Mesenchymal stem cell (in vitro differentiated cells and primary cell): ENCODE measurements around the gene DUS4L.

Experiments used
- DNase-seq: peaks from one replicate; pipeline ENCODE4 v3.0.0-alpha.2; 2013
- H2AFZ ChIP-seq: one replicate; pipeline ENCODE4 v1.6.1; 2013; ENCODE audit warnings: low read depth, mild to moderate bottlenecking, control low read depth, inconsistent platforms, low read length, moderate library complexity
- H2AK5ac ChIP-seq: 2 replicates; pipeline ENCODE4 v1.6.1; 2013; ENCODE audit warnings: low read length, moderate library complexity, mild to moderate bottlenecking, inconsistent platforms; ENCODE audit not compliant: severe bottlenecking
- H2BK120ac ChIP-seq: one replicate; pipeline ENCODE4 v1.6.1; 2013; ENCODE audit warnings: low read depth, mild to moderate bottlenecking, inconsistent platforms, low read length, moderate library complexity
- H2BK12ac ChIP-seq, 2 experiments: one replicate each; pipeline ENCODE4 v1.6.1; 2013; ENCODE audit warnings: inconsistent platforms in 2 of 2, low read length in 2 of 2, mild to moderate bottlenecking in 2 of 2, moderate library complexity in 2 of 2, control low read depth in 1 of 2
- H2BK15ac ChIP-seq: one replicate; pipeline ENCODE4 v1.6.1; 2013; ENCODE audit warnings: mild to moderate bottlenecking, low read depth, inconsistent platforms; ENCODE audit not compliant: poor library complexity, severe bottlenecking
- H2BK5ac ChIP-seq: 2 replicates; pipeline ENCODE4 v1.6.1; 2013; ENCODE audit warnings: low read depth, mild to moderate bottlenecking, low read length, control low read depth, inconsistent platforms; ENCODE audit not compliant: poor library complexity, severe bottlenecking
- H3K14ac ChIP-seq, 2 experiments: one replicate each; pipeline ENCODE4 v1.6.1; 2013; ENCODE audit warnings: inconsistent platforms in 2 of 2, low read length in 2 of 2, control low read depth in 1 of 2, mild to moderate bottlenecking in 1 of 2, moderate library complexity in 1 of 2
- H3K18ac ChIP-seq, 2 experiments: one replicate each; pipeline ENCODE4 v1.6.1; 2013; ENCODE audit warnings: inconsistent platforms in 2 of 2, low read length in 2 of 2, control low read depth in 1 of 2, low read depth in 1 of 2, mild to moderate bottlenecking in 1 of 2
- H3K23ac ChIP-seq, 2 experiments: one replicate each; pipeline ENCODE4 v1.6.1; 2013; ENCODE audit warnings: inconsistent platforms in 2 of 2, low read length in 2 of 2, mild to moderate bottlenecking in 2 of 2, moderate library complexity in 2 of 2, control low read depth in 1 of 2
- H3K27ac ChIP-seq: 2 replicates; pipeline ENCODE4 v1.5.1; 2013; ENCODE audit warnings: mild to moderate bottlenecking, moderate library complexity, low read length, control low read depth, inconsistent platforms; ENCODE audit not compliant: poor library complexity, severe bottlenecking
- H3K27me3 ChIP-seq, 2 experiments: 2 replicates each; pipeline versions ENCODE4 v1.6.1 to v1.7.0; 2013; ENCODE audit warnings: low read length in 2 of 2, mild to moderate bottlenecking in 2 of 2, moderate library complexity in 2 of 2, control low read depth in 1 of 2, inconsistent platforms in 1 of 2; ENCODE audit not compliant: control insufficient read depth in 1 of 2, insufficient read depth in 1 of 2
- H3K36me3 ChIP-seq, 2 experiments: 2 replicates each; pipeline versions ENCODE4 v1.6.1 to v1.7.0; 2013; ENCODE audit warnings: low read length in 2 of 2, control low read depth in 1 of 2, inconsistent platforms in 1 of 2, low read depth in 1 of 2, mild to moderate bottlenecking in 1 of 2; ENCODE audit not compliant: insufficient read depth in 2 of 2, control insufficient read depth in 1 of 2
- H3K4ac ChIP-seq, 2 experiments: one replicate each; pipeline ENCODE4 v1.6.1; 2013; ENCODE audit warnings: inconsistent platforms in 2 of 2, low read length in 2 of 2, mild to moderate bottlenecking in 2 of 2, moderate library complexity in 2 of 2, control low read depth in 1 of 2, low read depth in 1 of 2
- H3K4me1 ChIP-seq: 2 replicates; pipeline ENCODE4 v1.6.1; 2013; ENCODE audit warnings: low read depth, low read length, control low read depth; ENCODE audit not compliant: control insufficient read depth, insufficient read depth
- H3K4me2 ChIP-seq: 2 replicates; pipeline ENCODE4 v1.6.1; 2013; ENCODE audit warnings: low read length, mild to moderate bottlenecking, inconsistent platforms; ENCODE audit not compliant: poor library complexity, severe bottlenecking
- H3K4me3 ChIP-seq, 2 experiments: 2 replicates each; pipeline versions ENCODE4 v1.5.1 to v1.7.0; 2013; ENCODE audit warnings: low read length in 2 of 2, mild to moderate bottlenecking in 2 of 2, control low read depth in 1 of 2, low read depth in 1 of 2; ENCODE audit not compliant: insufficient read depth in 1 of 2
- H3K79me1 ChIP-seq: replicated peaks from 2 replicates; pipeline ENCODE4 v1.6.1; 2013; ENCODE audit warnings: mild to moderate bottlenecking, control low read depth, low read length, inconsistent platforms; ENCODE audit not compliant: poor library complexity, severe bottlenecking
- H3K9ac ChIP-seq: 2 replicates; pipeline ENCODE4 v1.7.0; 2013; ENCODE audit warnings: mild to moderate bottlenecking, low read length, moderate library complexity
- H3K9me3 ChIP-seq: 2 replicates; pipeline ENCODE4 v1.7.0; 2013; ENCODE audit warnings: mild to moderate bottlenecking, low read length; ENCODE audit not compliant: control insufficient read depth
- H4K8ac ChIP-seq: one replicate; pipeline ENCODE4 v1.6.1; 2013; ENCODE audit warnings: inconsistent platforms, mild to moderate bottlenecking, low read length, moderate library complexity
- H4K91ac ChIP-seq: one replicate; pipeline ENCODE4 v1.6.1; 2013; ENCODE audit warnings: mild to moderate bottlenecking, low read length, inconsistent platforms
- WGBS: methylation state at CpG from one replicate; pipeline ENCODE4 v1.1.7; 2013; ENCODE audit warnings: mixed read lengths; 5-methylcytosine and 5-hydroxymethylcytosine counted together

Gene DUS4L

DNA sequence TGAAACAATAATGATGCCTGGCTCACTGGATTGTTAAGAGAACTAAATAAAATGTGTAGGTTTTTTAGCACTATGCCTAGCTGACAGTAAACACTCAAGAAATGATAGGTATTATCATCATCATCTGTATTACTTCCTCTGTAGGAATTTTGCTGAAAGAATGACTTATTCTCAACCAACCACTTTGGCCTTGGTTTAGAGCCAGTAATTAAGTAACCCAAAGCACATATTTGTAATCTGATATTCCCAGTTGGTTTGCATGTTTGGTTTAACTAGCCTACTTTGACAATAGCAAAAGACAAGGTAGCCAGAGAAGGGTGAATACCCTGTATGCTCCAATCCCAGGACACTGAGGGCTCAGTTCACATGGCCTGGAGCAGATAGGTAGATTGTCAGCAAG is 50.7 kb downstream of the DUS4L start:
- Histone ChIP-seq H3K4me2 (no peak overlapping the region), H3K9me3 (no peaks in the 10 kb centered on the region), H4K8ac (no peak overlapping the region), H2BK12ac (no peak overlapping the region), H2AFZ (no peak overlapping the region), H3K4me3 (no peak overlapping the region), H2BK15ac (no peak overlapping the region), H2BK5ac (no peak overlapping the region), H2AK5ac (no peak overlapping the region), H3K27ac (no peak overlapping the region), H3K23ac (no peak overlapping the region), H4K91ac (no peak overlapping the region), H3K27me3 (no peaks in the 10 kb centered on the region), H3K36me3 (peaks cover 8 to 61% of the 10 kb centered on the region in 2 experiments), H3K14ac (no peak overlapping the region), H3K9ac (no peak overlapping the region), H3K18ac (no peak overlapping the region), H3K4me1 (peaks cover 3% of the 10 kb centered on the region), H2BK120ac (no peak overlapping the region), H3K79me1 (peaks cover 7% of the 10 kb centered on the region), H3K4ac (no peak overlapping the region)
- DNase-seq = peak; percentile 20

DNA sequence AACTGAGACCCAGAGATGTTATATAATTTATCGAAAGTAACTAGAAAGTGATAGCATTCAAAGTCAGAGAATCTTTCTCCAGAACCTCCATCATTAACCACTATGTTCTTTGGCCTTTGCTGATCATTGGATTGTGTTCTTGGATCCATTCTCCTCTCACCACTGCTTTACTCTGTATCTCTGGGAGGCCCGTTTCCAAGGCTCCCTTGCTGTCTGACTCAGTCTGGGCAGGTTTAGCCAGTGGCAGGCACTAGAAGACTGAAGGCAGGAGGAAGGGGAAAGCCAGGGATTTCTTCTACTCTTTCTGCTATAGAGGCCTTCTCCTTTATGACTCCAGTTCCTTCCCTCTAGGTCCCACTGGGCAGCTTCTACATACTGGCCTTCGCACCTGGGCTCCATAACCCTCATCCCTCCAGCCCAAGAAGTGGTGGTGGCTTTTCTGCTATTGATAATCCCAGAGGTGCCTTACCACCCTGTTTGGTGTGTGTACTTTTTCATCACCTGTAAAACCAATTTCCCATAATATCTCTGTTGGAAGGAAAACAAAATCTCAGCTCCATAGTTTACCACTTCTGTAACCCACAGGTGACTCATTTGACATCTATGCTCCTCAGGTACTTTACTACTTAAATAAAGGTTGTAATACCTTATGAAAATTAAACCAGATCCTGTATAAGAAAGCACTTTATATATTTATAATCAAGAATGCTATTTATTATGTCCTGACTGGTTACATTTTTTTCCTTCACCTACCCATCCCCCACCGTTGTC is 52.3 kb downstream of the DUS4L start:
- H2BK15ac ChIP-seq = no peak overlapping the region
- no peak overlapping the region for H2BK5ac ChIP-seq
- H3K4me2 ChIP-seq = no peak overlapping the region
- no peak overlapping the region for H4K8ac ChIP-seq
- peaks cover 6% of the 10 kb centered on the region for H3K79me1 ChIP-seq
- no peak for DNase-seq
- H3K9ac ChIP-seq = no peak overlapping the region
- peaks cover 3% of the 10 kb centered on the region for H3K4me1 ChIP-seq
- H2BK120ac ChIP-seq = no peak overlapping the region
- no peak overlapping the region for H2BK12ac ChIP-seq
- H2AFZ ChIP-seq = no peak overlapping the region
- H3K27me3 ChIP-seq = no peaks in the 10 kb centered on the region
- 100% methylated on average over 3 of the region's 4 CpGs for WGBS
- no peak overlapping the region for H3K14ac ChIP-seq
- H3K4ac ChIP-seq = no peak overlapping the region
- H2AK5ac ChIP-seq = no peak overlapping the region
- no peak overlapping the region for H3K27ac ChIP-seq
- H3K9me3 ChIP-seq = no peaks in the 10 kb centered on the region
- H3K18ac ChIP-seq = no peak overlapping the region
- H3K23ac ChIP-seq = no peak overlapping the region
- no peak overlapping the region for H3K4me3 ChIP-seq
- H3K36me3 ChIP-seq = peaks cover 11 to 72% of the 10 kb centered on the region in 2 experiments
- no peak overlapping the region for H4K91ac ChIP-seq

DNA sequence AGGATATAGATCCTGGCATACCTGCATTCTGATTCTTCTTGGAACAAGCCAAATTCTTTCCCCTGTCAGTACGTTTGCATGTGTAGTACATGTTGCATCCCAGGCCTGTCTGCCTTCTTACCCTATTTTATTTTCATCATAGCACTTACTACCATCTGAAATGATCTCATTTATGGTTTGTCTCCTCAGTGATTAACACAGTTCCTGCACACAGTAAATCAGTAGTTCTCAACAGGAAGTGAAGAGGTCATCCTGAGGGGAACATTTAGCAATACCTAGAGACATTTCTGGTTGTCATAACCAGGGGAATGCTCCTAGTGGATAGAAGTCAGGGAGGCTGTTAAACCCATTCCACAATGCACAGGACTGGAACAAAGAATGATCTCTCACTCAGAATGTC is 58.7 kb downstream of the DUS4L start:
- WGBS = 75% methylated on average over 1 of the region's 1 CpG
- Histone ChIP-seq H3K4me3 (no peak overlapping the region), H2AK5ac (no peak overlapping the region), H3K4me1 (peaks cover 2% of the 10 kb centered on the region), H3K9me3 (no peaks in the 10 kb centered on the region), H2BK120ac (no peak overlapping the region), H3K18ac (no peak overlapping the region), H2BK5ac (no peak overlapping the region), H3K79me1 (no peaks in the 10 kb centered on the region), H3K27ac (no peak overlapping the region), H3K9ac (no peak overlapping the region), H3K23ac (no peak overlapping the region), H4K8ac (no peak overlapping the region), H3K4me2 (no peak overlapping the region), H2AFZ (no peak overlapping the region), H3K36me3 (peaks cover 3 to 44% of the 10 kb centered on the region in 2 experiments), H3K4ac (no peak overlapping the region), H3K27me3 (no peaks in the 10 kb centered on the region), H2BK15ac (no peak overlapping the region), H3K14ac (no peak overlapping the region), H2BK12ac (no peak overlapping the region), H4K91ac (no peak overlapping the region)
- DNase-seq = peak; percentile 81

DNA sequence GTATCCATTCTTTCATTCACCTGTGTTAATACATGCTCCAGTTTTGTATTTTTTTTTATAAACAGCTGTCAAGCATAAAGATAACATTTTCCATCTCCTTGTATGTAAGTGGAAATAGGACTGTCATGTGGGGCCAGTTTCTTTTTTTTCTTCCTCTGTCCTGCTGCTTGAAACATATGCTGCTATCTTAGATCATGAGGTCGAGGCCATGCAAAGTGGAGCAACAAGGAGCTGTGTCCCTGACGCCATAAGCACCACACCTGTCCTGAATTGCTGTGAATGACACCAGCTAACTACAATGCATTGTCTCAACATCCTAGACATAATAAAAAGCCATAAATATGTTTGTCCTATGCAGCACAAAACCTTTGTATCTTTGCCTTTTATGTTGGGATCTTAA is 59.1 kb downstream of the DUS4L start:
- peaks cover 3 to 39% of the 10 kb centered on the region in 2 experiments for H3K36me3 ChIP-seq
- H2BK15ac ChIP-seq = no peak overlapping the region
- no peak overlapping the region for H3K23ac ChIP-seq
- no peaks in the 10 kb centered on the region for H3K27me3 ChIP-seq
- no peak overlapping the region for H2BK120ac ChIP-seq
- no peak overlapping the region for H2AFZ ChIP-seq
- no peak overlapping the region for H2BK5ac ChIP-seq
- no peak overlapping the region for H3K4ac ChIP-seq
- no peaks in the 10 kb centered on the region for H3K9me3 ChIP-seq
- H4K91ac ChIP-seq = no peak overlapping the region
- no peak overlapping the region for H3K4me3 ChIP-seq
- H3K18ac ChIP-seq = no peak overlapping the region
- no peak overlapping the region for H3K27ac ChIP-seq
- H3K4me2 ChIP-seq = no peak overlapping the region
- H4K8ac ChIP-seq = no peak overlapping the region
- WGBS = 95% methylated on average over 2 of the region's 2 CpGs
- no peak overlapping the region for H3K9ac ChIP-seq
- no peak for DNase-seq
- H2BK12ac ChIP-seq = peak overlapping the region in 1 of 2 experiments; percentile 42
- H2AK5ac ChIP-seq = no peak overlapping the region
- peaks cover 2% of the 10 kb centered on the region for H3K4me1 ChIP-seq
- H3K79me1 ChIP-seq = no peaks in the 10 kb centered on the region
- no peak overlapping the region for H3K14ac ChIP-seq
